Muscle of leg (tissue), 11 donors: ENCODE results near the gene INPP4B. TPM values are rescaled to one million over a fixed set of nuclear protein-coding genes. Genes with fewer than 3 reads are reported as not detected.
"Not testable (repeated sequence)": the region's sequence is repeated elsewhere in the genome, so short reads cannot be mapped to it uniquely, and the experiment has no call there.

ENCODE experiments used
- DNase-seq: peaks from one replicate; pipeline ENCODE4 v3.0.0; 2013
- H3K27ac ChIP-seq: one replicate; pipeline ENCODE4 v1.5.1; 2013; ENCODE audit warnings: mild to moderate bottlenecking, low read length, control low read depth
- H3K27me3 ChIP-seq: one replicate; pipeline ENCODE4 v1.6.1; 2013; ENCODE audit warnings: low read length; ENCODE audit not compliant: control insufficient read depth, insufficient read depth
- H3K36me3 ChIP-seq: one replicate; pipeline ENCODE4 v1.6.1; 2013; ENCODE audit warnings: low read length; ENCODE audit not compliant: control insufficient read depth, insufficient read depth
- H3K4me1 ChIP-seq: one replicate; pipeline ENCODE4 v1.6.1; 2013; ENCODE audit warnings: low read length; ENCODE audit not compliant: control insufficient read depth, insufficient read depth
- H3K4me3 ChIP-seq: one replicate; pipeline ENCODE4 v1.5.1; 2013; ENCODE audit warnings: low read length, control low read depth
- H3K9me3 ChIP-seq: replicated peaks from 2 replicates; pipeline ENCODE4 v1.6.1; 2013; ENCODE audit warnings: low read depth, low read length; ENCODE audit not compliant: control insufficient read depth
- WGBS: methylation state at CpG from one replicate; pipeline ENCODE4 v1.1.5; 2013; ENCODE audit warnings: missing lambda C conversion rate; ENCODE audit not compliant: insufficient coverage; 5-methylcytosine and 5-hydroxymethylcytosine counted together
- polyA plus RNA-seq, 8 donors: library from polyadenylated mRNA; unstranded; fragments of 120-200 nt; gene quantifications; one replicate each; pipeline versions ENCODE4 v1.2.1 to v1.2.3, GENCODE V29; 2013; ENCODE audit warnings: inconsistent platforms in 1 of 8, low replicate concordance in 1 of 8; ENCODE audit not compliant: insufficient read length in 8 of 8, insufficient read depth in 1 of 8
- total RNA-seq: library from RNA; stranded (reverse); fragments of 120-200 nt; gene quantifications from one replicate; pipeline ENCODE4 v1.2.4, GENCODE V29; 2013

Gene INPP4B
- total and polyA plus RNA-seq, 9 donors: 15.7 to 55.1 (median 30.6) TPM

GRCh38 chr4:142509881-142510280 lies 336.2 kb downstream of the INPP4B start:
- H3K4me3 ChIP-seq: no peak overlapping the region
- H3K4me1 ChIP-seq: no peaks in the 10 kb centered on the region
- no peak overlapping the region for H3K27ac ChIP-seq
- H3K9me3 ChIP-seq: no peaks in the 10 kb centered on the region
- H3K36me3 ChIP-seq: no peaks in the 10 kb centered on the region
- H3K27me3 ChIP-seq: no peaks in the 10 kb centered on the region
- DNase-seq: no peak
- no CpG with 5 or more reads among the region's 1 CpG for WGBS

DNA sequence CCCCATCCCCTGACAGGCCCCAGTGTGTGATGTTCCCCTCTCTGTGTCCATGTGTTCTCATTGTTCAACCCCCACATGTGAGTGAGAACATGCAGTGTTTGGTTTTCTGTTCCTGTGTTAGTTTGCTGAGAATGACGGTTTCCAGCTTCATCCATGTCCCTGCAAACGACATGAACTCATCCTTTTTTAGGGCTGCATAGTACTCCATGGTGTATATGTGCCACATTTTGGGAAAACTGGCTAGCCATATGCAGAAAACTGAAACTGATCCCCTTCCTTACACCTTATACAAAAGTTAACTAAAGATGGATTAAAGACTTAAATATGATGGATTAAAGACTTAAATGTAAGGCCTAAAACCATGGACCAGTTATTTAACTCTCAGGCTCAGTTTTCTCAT lies 336.7 kb downstream of the INPP4B start:
- not testable (repeated sequence) for H3K27ac ChIP-seq, H3K27me3 ChIP-seq, DNase-seq, H3K36me3 ChIP-seq, H3K9me3 ChIP-seq, H3K4me1 ChIP-seq, H3K4me3 ChIP-seq
- WGBS: no CpG with 5 or more reads among the region's 2 CpGs

DNA sequence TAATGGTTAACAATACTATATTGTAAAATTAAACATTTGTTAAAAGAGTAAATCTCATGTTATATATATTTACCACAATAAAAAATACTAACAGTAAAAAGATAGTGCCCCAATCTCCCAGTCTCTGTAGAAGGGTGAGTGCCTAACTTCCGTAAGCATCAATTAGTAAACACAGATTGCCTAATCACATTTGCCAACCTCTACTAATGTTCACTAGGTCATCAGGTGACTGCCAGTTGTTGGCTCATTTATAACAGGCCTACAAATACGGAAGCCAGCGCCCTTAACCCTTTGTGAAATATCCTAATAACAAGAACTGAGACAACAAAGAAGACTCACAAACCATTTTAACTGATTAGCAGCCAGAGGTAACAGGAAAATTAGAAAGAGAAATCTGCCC lies 345.1 kb downstream of the INPP4B start:
- peak; percentile 14 for DNase-seq
- no peak overlapping the region for H3K4me3 ChIP-seq
- no peak overlapping the region for H3K27ac ChIP-seq
- WGBS: no CpG with 5 or more reads among the region's 3 CpGs
- no peaks in the 10 kb centered on the region for H3K4me1 ChIP-seq
- H3K36me3 ChIP-seq: no peaks in the 10 kb centered on the region
- H3K27me3 ChIP-seq: no peaks in the 10 kb centered on the region
- H3K9me3 ChIP-seq: no peaks in the 10 kb centered on the region

- DNase-seq: peak; percentile 13
- no peaks in the 10 kb centered on the region for H3K36me3 ChIP-seq
- H3K9me3 ChIP-seq: no peaks in the 10 kb centered on the region
- H3K4me3 ChIP-seq: no peak overlapping the region
- H3K27ac ChIP-seq: no peak overlapping the region
- H3K27me3 ChIP-seq: no peaks in the 10 kb centered on the region
- H3K4me1 ChIP-seq: no peaks in the 10 kb centered on the region
These were observed 348.5 kb downstream of the INPP4B start for GRCh38 chr4:142497606-142498005.

- no peaks in the 10 kb centered on the region for H3K27me3 ChIP-seq
- H3K27ac ChIP-seq: no peak overlapping the region
- H3K4me1 ChIP-seq: no peaks in the 10 kb centered on the region
- no peaks in the 10 kb centered on the region for H3K36me3 ChIP-seq
- WGBS: no CpG with 5 or more reads among the region's 1 CpG
- DNase-seq: no peak
- no peaks in the 10 kb centered on the region for H3K9me3 ChIP-seq
- H3K4me3 ChIP-seq: no peak overlapping the region
These were observed 352.6 kb downstream of the INPP4B start for GRCh38 chr4:142493255-142494110.

- DNase-seq: no peak
- H3K27me3 ChIP-seq: no peaks in the 10 kb centered on the region
- H3K9me3 ChIP-seq: no peaks in the 10 kb centered on the region
- H3K27ac ChIP-seq: no peak overlapping the region
- no peaks in the 10 kb centered on the region for H3K4me1 ChIP-seq
- no peaks in the 10 kb centered on the region for H3K36me3 ChIP-seq
- no CpG with 5 or more reads among the region's 3 CpGs for WGBS
- H3K4me3 ChIP-seq: no peak overlapping the region
These were observed 360.6 kb downstream of the INPP4B start for GRCh38 chr4:142485452-142485851.

DNA sequence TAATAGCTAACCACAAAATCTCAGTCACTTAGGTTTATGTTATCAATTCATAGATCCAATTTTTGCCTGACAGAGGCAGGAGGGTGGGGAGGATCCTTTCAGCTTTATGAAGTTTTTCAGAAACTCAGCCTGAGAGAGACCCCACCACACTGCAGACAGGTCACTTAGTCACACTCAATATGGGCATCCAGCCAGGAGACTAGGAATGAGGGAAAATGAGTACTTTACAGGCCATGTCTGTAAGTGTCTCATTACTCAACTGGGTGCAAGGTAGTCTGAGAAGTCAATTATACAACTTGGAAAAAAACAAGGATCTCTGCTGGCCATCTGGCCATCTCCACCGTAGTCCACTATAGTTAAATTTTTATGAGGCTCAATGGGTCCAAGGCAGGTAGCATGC lies 365.9 kb downstream of the INPP4B start:
- no peak overlapping the region for H3K27ac ChIP-seq
- no peaks in the 10 kb centered on the region for H3K36me3 ChIP-seq
- no CpG with 5 or more reads among the region's 1 CpG for WGBS
- DNase-seq: no peak
- no peaks in the 10 kb centered on the region for H3K27me3 ChIP-seq
- H3K4me1 ChIP-seq: no peaks in the 10 kb centered on the region
- H3K9me3 ChIP-seq: no peaks in the 10 kb centered on the region
- no peak overlapping the region for H3K4me3 ChIP-seq

GRCh38 chr4:142475663-142476062 lies 370.4 kb downstream of the INPP4B start:
- Histone ChIP-seq H3K36me3 (no peaks in the 10 kb centered on the region), H3K27ac (no peak overlapping the region), H3K9me3 (no peaks in the 10 kb centered on the region), H3K4me1 (no peaks in the 10 kb centered on the region), H3K27me3 (no peaks in the 10 kb centered on the region), H3K4me3 (no peak overlapping the region)
- no peak for DNase-seq
- WGBS: 100% methylated on average over 1 of the region's 2 CpGs

- no peak overlapping the region for H3K4me3 ChIP-seq
- no peak for DNase-seq
- no peaks in the 10 kb centered on the region for H3K4me1 ChIP-seq
- no peaks in the 10 kb centered on the region for H3K36me3 ChIP-seq
- 82% methylated on average over 3 of the region's 4 CpGs for WGBS
- no peaks in the 10 kb centered on the region for H3K9me3 ChIP-seq
- H3K27ac ChIP-seq: no peak overlapping the region
- H3K27me3 ChIP-seq: no peaks in the 10 kb centered on the region
These were observed 371.6 kb downstream of the INPP4B start for GRCh38 chr4:142474398-142475087.

DNA sequence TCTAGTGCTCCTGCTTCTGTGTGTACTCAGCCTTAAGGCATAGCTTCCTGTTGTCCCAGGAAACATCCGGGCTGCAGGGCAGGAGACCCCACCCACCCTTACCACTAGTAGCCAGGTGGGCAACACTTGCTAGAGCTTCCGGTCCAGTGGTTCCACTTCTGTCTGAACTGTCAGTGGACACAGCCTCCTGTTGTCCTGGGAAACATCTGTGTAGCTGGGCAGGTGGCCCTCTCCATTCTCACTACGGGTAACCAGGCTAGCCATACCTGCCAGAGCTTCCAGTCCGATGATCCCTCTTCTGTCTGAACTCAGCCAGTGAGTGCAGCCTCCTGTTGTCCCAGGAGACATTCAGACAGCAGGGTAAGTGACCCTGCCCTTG lies 372.2 kb downstream of the INPP4B start:
- Histone ChIP-seq H3K4me1 (no peaks in the 10 kb centered on the region), H3K36me3 (no peaks in the 10 kb centered on the region), H3K27me3 (no peaks in the 10 kb centered on the region), H3K9me3 (no peaks in the 10 kb centered on the region), H3K27ac (no peak overlapping the region), H3K4me3 (no peak overlapping the region)
- no peak for DNase-seq
- WGBS: 91% methylated on average over 4 of the region's 4 CpGs
